Loucy (cell line): ENCODE measurements around the gene CDH12.

ENCODE experiments used
- H2AFZ ChIP-seq: fragments of 200-600 bp; sonication (generic); 2 replicates; pipeline ENCODE4 v1.6.0; 2016; ENCODE audit warnings: antibody characterized with exemption, mild to moderate bottlenecking, low read length, moderate library complexity
- H3F3A ChIP-seq: fragments of 200-600 bp; 2 replicates; pipeline ENCODE4 v1.6.0; 2016; ENCODE audit warnings: antibody characterized with exemption, low read depth, mild to moderate bottlenecking
- H3K27me3 ChIP-seq: fragments of 200-600 bp; sonication (generic); 2 replicates; pipeline ENCODE4 v1.6.1; 2014; ENCODE audit warnings: low read length, mild to moderate bottlenecking; ENCODE audit not compliant: insufficient read depth, poor library complexity, severe bottlenecking
- H3K36me3 ChIP-seq: fragments of 200-600 bp; sonication (generic); 2 replicates; pipeline ENCODE4 v1.6.1; 2016; ENCODE audit warnings: low read length; ENCODE audit not compliant: insufficient read depth
- H3K4me1 ChIP-seq: fragments of 200-600 bp; sonication (generic); 2 replicates; pipeline ENCODE4 v1.5.1; 2014; ENCODE audit warnings: low read length, mild to moderate bottlenecking; ENCODE audit not compliant: insufficient read depth, poor library complexity, severe bottlenecking
- H3K4me2 ChIP-seq: fragments of 200-600 bp; sonication (generic); 2 replicates; pipeline ENCODE4 v1.6.0; 2014; ENCODE audit warnings: antibody characterized with exemption, low read length, low read depth, mild to moderate bottlenecking; ENCODE audit not compliant: poor library complexity, severe bottlenecking
- H3K4me3 ChIP-seq: fragments of 200-600 bp; sonication (generic); 2 replicates; pipeline ENCODE4 v1.5.1; 2014; ENCODE audit warnings: low read length, mild to moderate bottlenecking, mixed read lengths; ENCODE audit not compliant: poor library complexity, severe bottlenecking
- H3K79me2 ChIP-seq: fragments of 200-600 bp; sonication (generic); 2 replicates; pipeline ENCODE4 v1.6.1; 2014; ENCODE audit warnings: low read length; ENCODE audit not compliant: insufficient read depth
- H3K9ac ChIP-seq: fragments of 200-600 bp; sonication (generic); 2 replicates; pipeline ENCODE4 v1.6.0; 2014; ENCODE audit warnings: mild to moderate bottlenecking, low read depth, low read length, moderate library complexity; ENCODE audit not compliant: poor library complexity, severe bottlenecking
- H3K9me2 ChIP-seq: fragments of 200-600 bp; sonication (generic); replicated peaks from 2 replicates; pipeline ENCODE4 v1.6.1; 2016; ENCODE audit warnings: low read depth, low read length, mixed read lengths
- H3K9me3 ChIP-seq: fragments of 200-600 bp; sonication (generic); 2 replicates; pipeline ENCODE4 v1.6.1; 2014; ENCODE audit warnings: mild to moderate bottlenecking, antibody characterized with exemption, low read length, low read depth; ENCODE audit not compliant: insufficient read depth
- H4K20me1 ChIP-seq: fragments of 200-600 bp; sonication (generic); 2 replicates; pipeline ENCODE4 v1.6.0; 2014; ENCODE audit warnings: antibody characterized with exemption, low read length, mild to moderate bottlenecking; ENCODE audit not compliant: insufficient read depth, poor library complexity, severe bottlenecking
- EZH2phosphoT487 ChIP-seq: fragments of 200-600 bp; IDR thresholded peaks from 2 replicates; pipeline ENCODE4 v1.6.1; 2018; ENCODE audit warnings: antibody characterized with exemption, mild to moderate bottlenecking, moderate library complexity, borderline replicate concordance
- TF ChIP-seq, protein P1 (sequence below): fragments of 200-600 bp; sonication (generic); conservative IDR thresholded peaks from 2 replicates; pipeline ENCODE4 v1.5.1; 2014; ENCODE audit warnings: mild to moderate bottlenecking, antibody characterized with exemption, low read length

CDH12 gene

DNA sequence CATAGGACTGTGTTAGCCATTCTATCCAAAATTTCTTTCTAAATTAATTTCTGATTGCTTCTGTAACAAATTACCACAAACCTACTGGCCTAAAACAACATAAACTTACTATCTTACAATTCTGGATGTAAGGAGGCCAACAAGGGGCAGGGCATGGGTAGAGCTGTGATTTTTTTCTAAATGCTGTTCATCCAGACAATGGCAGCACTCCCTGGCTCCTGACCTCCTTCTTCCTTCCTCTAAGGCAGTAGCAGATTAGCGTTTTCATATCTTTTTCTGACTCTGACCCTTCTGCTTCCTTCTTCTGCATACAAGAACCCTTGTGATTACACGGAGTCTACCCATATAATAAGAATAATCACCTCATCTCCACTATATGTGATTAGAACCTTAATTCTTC, 1005.8 kb downstream of the CDH12 start:
- TF ChIP-seq, protein P1, sequence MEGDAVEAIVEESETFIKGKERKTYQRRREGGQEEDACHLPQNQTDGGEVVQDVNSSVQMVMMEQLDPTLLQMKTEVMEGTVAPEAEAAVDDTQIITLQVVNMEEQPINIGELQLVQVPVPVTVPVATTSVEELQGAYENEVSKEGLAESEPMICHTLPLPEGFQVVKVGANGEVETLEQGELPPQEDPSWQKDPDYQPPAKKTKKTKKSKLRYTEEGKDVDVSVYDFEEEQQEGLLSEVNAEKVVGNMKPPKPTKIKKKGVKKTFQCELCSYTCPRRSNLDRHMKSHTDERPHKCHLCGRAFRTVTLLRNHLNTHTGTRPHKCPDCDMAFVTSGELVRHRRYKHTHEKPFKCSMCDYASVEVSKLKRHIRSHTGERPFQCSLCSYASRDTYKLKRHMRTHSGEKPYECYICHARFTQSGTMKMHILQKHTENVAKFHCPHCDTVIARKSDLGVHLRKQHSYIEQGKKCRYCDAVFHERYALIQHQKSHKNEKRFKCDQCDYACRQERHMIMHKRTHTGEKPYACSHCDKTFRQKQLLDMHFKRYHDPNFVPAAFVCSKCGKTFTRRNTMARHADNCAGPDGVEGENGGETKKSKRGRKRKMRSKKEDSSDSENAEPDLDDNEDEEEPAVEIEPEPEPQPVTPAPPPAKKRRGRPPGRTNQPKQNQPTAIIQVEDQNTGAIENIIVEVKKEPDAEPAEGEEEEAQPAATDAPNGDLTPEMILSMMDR, result no peak
- no peak for TF ChIP-seq EZH2phosphoT487
- Histone ChIP-seq H3K4me2 (no peak overlapping the region), H3K9ac (no peak overlapping the region), H3K79me2 (no peaks in the 10 kb centered on the region), H3K36me3 (no peaks in the 10 kb centered on the region), H3F3A (no peaks in the 10 kb centered on the region), H3K27me3 (no peaks in the 10 kb centered on the region), H4K20me1 (no peaks in the 10 kb centered on the region), H3K9me3 (no peaks in the 10 kb centered on the region), H3K4me3 (no peak overlapping the region), H3K4me1 (no peaks in the 10 kb centered on the region), H3K9me2 (no peaks in the 10 kb centered on the region), H2AFZ (no peak overlapping the region)

DNA sequence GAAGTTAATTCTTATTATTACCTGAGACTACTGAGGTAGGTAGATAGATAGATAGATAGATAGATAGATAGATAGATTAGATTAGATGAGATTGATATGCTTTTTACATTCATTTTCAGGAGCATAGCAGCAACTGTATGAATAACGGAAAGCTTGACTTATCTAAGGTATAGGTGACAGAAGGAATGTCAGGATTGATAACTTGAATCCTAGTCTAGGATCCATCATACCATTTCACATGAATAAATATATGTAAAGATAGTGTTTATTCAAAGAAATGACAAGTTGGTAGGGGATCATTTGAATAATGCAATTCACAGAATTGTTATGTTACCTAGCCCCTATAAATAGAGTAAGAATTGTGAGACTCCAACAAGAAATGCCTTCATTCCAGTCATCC, 1008.2 kb downstream of the CDH12 start:
- Histone ChIP-seq H3K4me2 (no peak overlapping the region), H3K9me3 (no peaks in the 10 kb centered on the region), H3K4me3 (no peak overlapping the region), H3K27me3 (no peaks in the 10 kb centered on the region), H3K9ac (no peak overlapping the region), H3K4me1 (no peaks in the 10 kb centered on the region), H2AFZ (no peak overlapping the region), H3F3A (no peaks in the 10 kb centered on the region), H3K9me2 (no peaks in the 10 kb centered on the region), H4K20me1 (no peaks in the 10 kb centered on the region), H3K36me3 (no peaks in the 10 kb centered on the region), H3K79me2 (no peaks in the 10 kb centered on the region)
- TF ChIP-seq, protein P1, result no peak
- TF ChIP-seq EZH2phosphoT487, result no peak

DNA sequence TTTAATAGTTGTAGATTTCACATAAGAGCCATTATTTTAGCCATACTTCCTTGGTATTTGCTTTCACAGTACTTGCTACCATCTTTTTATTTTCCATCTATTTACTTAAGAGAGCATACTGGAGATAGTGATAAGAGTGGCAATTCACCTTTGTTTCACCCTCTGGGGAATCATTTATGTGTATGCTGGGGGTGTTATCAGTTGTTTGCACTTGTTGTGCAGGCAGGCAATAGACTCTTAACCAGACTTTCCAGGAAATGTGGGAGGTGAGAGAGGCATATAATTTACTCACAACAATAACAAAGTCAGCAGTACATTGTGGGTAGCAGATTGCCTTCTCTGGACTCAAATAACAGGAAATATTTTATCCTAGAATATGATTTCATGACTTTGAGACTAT, 1018.3 kb downstream of the CDH12 start:
- no peaks in the 10 kb centered on the region for H3K4me1 ChIP-seq
- no peaks in the 10 kb centered on the region for H3K9me3 ChIP-seq
- H3K27me3 ChIP-seq, result no peaks in the 10 kb centered on the region
- TF ChIP-seq, protein P1, result no peak
- no peak for TF ChIP-seq EZH2phosphoT487
- H4K20me1 ChIP-seq, result no peaks in the 10 kb centered on the region
- no peak overlapping the region for H3K4me3 ChIP-seq
- H3K79me2 ChIP-seq, result no peaks in the 10 kb centered on the region
- no peaks in the 10 kb centered on the region for H3K36me3 ChIP-seq
- H2AFZ ChIP-seq, result no peak overlapping the region
- H3K4me2 ChIP-seq, result no peak overlapping the region
- no peaks in the 10 kb centered on the region for H3K9me2 ChIP-seq
- H3F3A ChIP-seq, result no peaks in the 10 kb centered on the region
- no peak overlapping the region for H3K9ac ChIP-seq
